GM18951 (cell line): ENCODE data around the gene UCK1.
A peak's percentile ranks its signal among the peaks of the same experiment; 100 is the strongest.

Source experiments
- POLR2A ChIP-seq: IDR thresholded peaks from 4 replicates; pipeline ENCODE4 v1.6.1; 2011; ENCODE audit warnings: mild to moderate bottlenecking; ENCODE audit not compliant: insufficient read length, insufficient read depth; ENCODE audit errors: extremely low read depth
- in situ Hi-C: fragments of 300-500 bp; cut with MboI; formaldehyde crosslinking; loops from one replicate; pipeline ENCODE4 v1.12.0; 2022; ENCODE audit warnings: low sequenced_read_pairs, mixed read lengths, inconsistent platforms; ENCODE audit not compliant: unreplicated experiment

UCK1 gene

DNA sequence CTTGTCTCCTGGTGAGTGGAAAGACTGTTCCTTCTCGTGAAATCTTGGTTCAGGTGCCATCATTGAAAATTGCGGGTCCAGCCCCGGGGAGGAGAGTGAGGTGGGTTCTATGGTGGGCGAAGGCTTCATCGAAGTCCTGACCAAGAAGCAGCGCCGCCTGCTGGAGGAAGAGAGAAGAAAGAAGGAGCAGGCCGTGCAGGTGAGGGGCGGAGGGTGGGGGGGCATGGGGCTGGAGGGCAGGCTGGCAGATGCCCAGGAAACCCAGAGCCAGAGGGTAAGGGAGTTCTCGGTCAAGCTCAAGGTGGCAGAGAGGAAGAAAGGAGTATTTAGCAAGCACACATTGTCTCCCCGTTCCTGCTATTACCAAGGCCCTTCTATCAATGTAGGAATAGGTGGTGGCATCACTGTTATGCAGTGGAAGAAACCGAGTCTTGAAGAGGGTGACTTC is 52.6 kb downstream of the UCK1 start:
- no peak for TF ChIP-seq POLR2A

DNA sequence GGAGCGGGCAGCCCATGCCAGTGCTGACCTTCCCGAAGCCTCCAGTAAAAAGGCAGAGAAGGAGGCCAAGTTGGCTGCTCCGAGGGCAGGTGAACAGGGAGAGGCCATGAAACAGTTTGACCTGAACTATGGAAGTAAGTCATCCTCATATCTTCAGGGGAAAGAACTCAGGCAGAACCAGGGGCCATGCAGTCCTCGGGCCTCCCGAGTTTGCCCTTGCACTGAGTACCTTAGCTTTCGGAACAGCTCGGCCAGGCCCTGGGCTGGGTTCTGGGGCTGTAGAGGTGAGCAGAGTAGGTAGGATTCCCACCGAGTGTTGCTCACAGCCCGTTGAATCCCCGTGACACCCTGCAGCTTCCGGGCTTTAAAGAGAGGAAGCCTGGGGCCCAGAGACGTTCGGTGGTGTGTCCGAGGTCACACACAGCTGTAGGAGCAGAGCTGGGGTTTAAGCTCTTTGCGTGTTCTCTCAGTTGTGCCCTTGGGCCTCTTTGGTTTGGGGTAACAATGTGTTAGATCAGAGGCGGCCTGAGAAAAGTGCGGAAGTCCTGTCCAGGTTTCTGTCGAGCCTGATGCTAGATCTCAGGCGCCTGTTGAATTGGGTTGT is 53.1 kb downstream of the UCK1 start:
- no peak for TF ChIP-seq POLR2A
- in situ Hi-C loops, result no loop called here

More for the DNA sequence above, 52.6 kb downstream of the UCK1 start:
- in situ Hi-C loops, result no loop called here

DNA sequence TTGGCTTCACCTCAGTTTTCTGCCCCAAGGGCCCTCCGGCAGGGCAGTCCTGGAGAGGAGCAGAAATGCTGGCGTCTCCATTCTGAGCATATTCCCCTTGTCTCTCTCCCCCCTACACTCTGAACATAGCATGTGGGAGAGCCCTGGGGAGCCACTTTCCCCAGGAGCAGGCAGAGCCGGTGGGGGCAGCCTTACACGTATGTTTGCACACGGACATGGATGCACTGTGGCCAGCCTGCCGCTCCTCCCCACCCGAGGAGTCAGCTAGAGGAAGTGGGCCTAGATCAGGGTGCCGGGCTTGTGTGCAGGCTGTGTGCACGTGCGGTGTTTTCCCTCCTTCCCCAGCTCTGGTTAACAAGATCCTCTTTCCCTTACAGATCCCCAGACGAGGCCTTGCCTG is 53.7 kb downstream of the UCK1 start:
- no peak for TF ChIP-seq POLR2A
- in situ Hi-C loops, result no loop called here

DNA sequence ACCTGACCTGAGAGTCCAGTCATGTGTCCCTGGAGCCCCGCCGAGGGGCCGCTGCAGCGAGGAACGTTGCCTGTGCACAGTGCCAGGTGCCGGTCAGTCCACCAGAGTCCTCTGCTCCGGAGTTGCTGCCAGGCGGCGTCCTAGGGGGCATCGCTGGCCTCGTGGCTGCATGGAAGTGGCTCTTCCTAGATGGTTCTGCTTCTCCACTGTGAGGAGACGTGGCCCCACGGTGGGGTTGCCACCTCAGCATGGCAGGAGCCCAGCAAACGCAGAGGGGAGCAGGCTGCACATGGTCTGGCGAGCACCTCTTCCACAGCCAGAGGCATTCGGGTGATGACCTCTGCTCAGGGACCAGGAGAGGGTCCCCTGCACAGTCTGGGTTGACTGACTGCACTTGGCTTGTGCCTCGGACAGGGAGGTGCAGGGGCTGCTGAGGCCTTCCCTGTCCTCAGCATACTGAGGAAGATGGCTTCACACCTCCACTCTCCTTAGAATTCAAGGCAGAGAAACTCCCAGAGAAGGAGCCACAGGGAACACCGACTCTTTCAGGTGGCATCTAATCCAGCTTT is 54.2 kb downstream of the UCK1 start:
- no peak for TF ChIP-seq POLR2A
- in situ Hi-C loops, result no loop called here

DNA sequence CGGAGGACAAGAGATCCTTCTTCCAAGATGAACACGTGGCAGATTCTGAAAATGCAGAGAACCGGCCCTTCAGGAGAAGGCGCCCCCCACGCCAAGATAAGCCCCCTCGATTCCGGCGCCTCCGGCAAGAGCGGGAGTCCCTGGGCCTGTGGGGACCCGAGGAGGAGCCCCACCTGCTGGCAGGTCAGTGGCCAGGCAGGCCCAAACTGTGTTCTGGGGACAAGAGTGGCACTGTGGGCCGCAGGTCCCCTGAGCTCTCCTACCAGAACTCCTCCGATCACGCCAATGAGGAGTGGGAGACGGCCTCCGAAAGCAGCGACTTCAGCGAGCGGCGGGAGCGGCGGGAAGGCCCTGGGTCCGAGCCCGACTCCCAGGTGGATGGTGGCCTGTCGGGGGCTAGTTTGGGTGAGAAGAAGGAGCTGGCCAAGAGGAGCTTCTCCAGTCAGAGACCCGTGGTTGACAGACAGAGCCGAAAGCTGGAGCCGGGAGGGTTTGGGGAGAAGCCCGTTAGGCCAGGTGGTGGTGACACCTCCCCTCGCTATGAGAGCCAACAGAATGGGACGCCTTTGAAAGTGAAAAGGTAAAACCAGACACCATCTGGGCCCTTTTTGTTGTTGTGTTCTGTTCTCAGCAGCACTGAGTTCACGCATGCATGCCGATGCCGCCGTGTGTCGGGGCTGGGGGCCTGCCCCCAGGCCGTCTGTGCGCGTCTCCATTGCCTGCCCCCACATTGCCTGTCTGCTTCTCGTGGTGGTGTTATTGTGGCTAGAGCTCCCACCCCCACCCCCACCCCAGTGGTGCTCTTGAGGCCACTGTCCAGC is 54.9 kb downstream of the UCK1 start:
- peak; percentile 20 for TF ChIP-seq POLR2A
- in situ Hi-C loops, result no loop called here

DNA sequence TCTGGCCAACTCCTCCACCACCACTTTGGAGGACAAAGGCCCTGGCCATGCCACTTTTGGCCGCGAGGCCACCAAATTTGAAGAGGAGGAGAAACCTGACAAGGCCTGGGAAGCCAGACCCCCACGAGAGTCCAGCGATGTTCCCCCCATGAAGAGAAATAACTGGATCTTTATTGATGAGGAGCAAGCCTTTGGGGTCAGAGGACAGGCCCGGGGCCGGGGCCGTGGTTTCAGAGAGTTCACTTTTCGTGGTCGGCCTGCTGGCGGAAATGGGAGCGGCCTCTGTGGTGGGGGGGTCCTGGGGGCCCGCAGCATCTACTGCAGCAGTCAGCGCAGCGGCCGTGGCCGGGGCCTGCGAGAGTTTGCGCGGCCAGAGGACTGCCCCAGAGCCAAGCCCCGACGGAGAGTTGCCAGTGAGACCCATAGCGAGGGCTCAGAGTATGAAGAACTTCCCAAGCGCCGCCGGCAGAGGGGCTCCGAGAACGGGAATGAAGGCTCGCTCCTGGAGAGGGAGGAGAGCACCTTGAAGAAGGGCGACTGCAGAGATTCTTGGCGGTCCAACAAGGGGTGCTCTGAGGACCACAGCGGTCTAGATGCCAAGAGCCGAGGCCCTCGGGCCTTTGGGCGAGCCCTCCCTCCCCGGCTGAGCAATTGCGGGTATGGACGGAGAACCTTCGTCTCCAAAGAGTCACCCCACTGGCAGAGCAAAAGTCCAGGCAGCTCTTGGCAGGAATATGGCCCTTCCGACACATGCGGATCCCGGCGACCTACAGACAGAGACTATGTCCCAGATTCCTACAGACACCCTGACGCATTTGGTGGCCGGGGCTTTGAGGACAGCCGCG is 55.7 kb downstream of the UCK1 start:
- in situ Hi-C loops, result no loop called here
- TF ChIP-seq POLR2A, result no peak

DNA sequence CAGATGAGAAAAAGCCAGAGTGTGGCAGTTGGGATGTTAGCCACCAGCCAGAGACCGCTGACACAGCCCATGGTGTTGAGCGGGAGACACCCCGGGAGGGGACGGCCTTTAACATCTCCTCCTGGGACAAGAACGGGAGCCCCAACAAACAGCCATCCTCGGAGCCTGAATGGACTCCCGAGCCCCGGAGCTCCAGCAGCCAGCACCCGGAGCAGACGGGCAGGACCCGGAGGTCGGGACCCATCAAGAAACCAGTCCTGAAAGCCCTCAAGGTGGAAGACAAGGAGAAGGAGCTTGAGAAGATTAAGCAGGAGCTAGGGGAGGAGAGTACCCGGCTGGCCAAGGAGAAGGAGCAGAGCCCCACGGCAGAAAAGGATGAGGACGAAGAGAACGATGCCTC is 56.4 kb downstream of the UCK1 start:
- in situ Hi-C loops, result no loop called here
- no peak for TF ChIP-seq POLR2A

DNA sequence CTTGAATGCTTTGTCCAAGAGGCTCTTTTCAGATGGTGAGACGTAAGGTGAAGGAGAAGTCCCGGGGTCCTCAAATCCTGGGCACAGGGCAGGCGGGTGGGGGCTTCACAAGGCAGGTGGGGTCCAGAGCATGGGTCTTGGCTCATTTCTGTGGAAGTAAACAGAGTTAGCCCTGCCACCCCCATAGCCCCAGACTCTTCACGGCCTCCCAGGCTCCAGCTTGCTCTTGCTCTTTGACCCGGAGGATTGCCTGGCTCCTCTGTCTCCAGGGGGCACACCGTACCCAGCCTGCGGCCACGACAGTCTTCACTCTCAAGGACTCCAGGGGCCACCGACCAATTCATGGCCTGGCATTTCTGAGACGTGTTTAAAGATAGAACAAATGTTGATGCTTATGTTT is 57.2 kb downstream of the UCK1 start:
- no peak for TF ChIP-seq POLR2A
- in situ Hi-C loops, result no loop called here
